ENCODE measurements around the gene PCDHGA1. TPM values are rescaled to one million over a fixed set of nuclear protein-coding genes. Genes with fewer than 3 reads are reported as not detected.

PCDHGA1 gene
- total and polyA plus RNA-seq, 10 donors = 0.04 to 0.52 (median 0.25) TPM; not detected in 1

DNA sequence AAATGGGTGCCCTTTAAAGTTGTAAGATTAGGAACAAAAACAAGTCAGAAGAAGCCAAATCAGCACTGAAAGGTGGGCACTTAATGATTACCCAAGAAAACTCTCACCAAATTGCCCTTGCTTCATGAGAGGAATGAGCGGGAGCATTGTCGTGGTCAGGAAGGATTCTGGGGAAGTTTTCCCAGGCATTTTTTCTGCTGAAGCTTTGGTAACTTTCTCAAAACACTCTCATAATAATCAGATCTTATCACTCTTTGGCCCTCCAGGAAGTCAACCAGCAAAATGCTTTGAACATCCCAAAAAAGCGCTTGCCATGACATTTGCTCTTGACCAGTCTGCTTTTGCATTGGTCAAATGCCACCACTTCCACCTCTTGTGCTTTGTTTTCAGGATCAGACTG is 135.0 kb downstream of the PCDHGA1 start:
- whole genome bisulfite sequencing, 5 donors = 89 to 96% (median 94%) methylated on average over 3 of the region's 3 CpGs
- Histone ChIP-seq H3K27me3 (replicated peaks in 1 of 7) (no peaks in the 10 kb centered on the region), H3K4me3 (no peak overlapping the region), H3K9me3 (peaks cover 0 to 21% (median 9%) of the 10 kb centered on the region in 8 donors), H3K27ac (no peak overlapping the region), H3K4me1 (no peaks in the 10 kb centered on the region), H3K36me3 (no peaks in the 10 kb centered on the region)
- TF ChIP-seq, protein P1, sequence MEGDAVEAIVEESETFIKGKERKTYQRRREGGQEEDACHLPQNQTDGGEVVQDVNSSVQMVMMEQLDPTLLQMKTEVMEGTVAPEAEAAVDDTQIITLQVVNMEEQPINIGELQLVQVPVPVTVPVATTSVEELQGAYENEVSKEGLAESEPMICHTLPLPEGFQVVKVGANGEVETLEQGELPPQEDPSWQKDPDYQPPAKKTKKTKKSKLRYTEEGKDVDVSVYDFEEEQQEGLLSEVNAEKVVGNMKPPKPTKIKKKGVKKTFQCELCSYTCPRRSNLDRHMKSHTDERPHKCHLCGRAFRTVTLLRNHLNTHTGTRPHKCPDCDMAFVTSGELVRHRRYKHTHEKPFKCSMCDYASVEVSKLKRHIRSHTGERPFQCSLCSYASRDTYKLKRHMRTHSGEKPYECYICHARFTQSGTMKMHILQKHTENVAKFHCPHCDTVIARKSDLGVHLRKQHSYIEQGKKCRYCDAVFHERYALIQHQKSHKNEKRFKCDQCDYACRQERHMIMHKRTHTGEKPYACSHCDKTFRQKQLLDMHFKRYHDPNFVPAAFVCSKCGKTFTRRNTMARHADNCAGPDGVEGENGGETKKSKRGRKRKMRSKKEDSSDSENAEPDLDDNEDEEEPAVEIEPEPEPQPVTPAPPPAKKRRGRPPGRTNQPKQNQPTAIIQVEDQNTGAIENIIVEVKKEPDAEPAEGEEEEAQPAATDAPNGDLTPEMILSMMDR (IDR thresholded peaks at IDR 0.05 in 8 of 11, conservative IDR thresholded peaks at IDR 0.05 in 3 of 11) = no peak
- TF ChIP-seq POLR2A (IDR thresholded peaks at IDR 0.05) (no peak), POLR2AphosphoS5 (IDR thresholded peaks at IDR 0.05) (no peak)
- no peak for DNase-seq
- intact Hi-C loops (cut with DNase I; ENCODE audit: low total_unique reads) = no loop called here

DNA sequence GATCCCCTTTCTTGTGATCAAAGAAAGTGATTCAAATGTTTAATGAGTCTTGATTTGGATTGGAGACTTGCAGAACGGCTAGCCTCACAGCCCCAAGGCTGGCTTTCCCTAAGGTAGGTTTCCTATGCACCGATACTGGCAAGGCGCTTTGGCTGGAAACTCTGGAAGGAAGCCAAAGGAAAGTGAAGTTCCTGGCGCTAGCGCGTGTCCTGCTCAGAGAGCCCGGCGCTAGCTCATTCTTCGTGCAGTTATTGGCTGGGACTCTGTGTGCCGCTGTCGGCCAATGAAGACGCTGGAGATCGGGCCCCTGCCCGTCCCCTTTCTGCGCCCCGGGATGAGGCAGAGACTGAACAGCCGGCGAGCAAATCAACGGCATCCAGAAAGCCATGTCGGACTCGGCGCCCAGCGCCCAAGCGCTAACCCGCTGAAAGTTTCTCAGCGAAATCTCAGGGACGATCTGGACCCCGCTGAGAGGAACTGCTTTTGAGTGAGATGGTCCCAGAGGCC is 145.4 kb downstream of the PCDHGA1 start, which contains the start of gene PCDHGC3:
PCDHGC3 (plus strand) TSS at position 342 of the 507 bp plus-strand sequence; CDS start at position 493, 151 bp downstream.
- H3K27ac ChIP-seq = peak within 1 kb of the TSS; percentile 22 to 85 (median 76)
- no peaks in the 10 kb centered on the region for H3K9me3 ChIP-seq
- H3K4me3 ChIP-seq = peak within 1 kb of the TSS; percentile 31 to 69 (median 52)
- peaks cover 0 to 55% (median 35%) of the 10 kb centered on the region in 6 donors for H3K4me1 ChIP-seq
- 0 to 3% (median 1%) methylated on average over 15 to 28 of the region's 28 CpGs for WGBS, 5 donors
- peak; percentile 88 for DNase-seq
- H3K36me3 ChIP-seq = no peaks in the 10 kb centered on the region
- intact Hi-C loops (cut with DNase I; ENCODE audit: low total_unique reads) = no loop called here
- peak in 1 of 3 donors; percentile 26 for TF ChIP-seq POLR2A (IDR thresholded peaks at IDR 0.05)
- TF ChIP-seq, protein P1 (IDR thresholded peaks at IDR 0.05 in 8 of 11, conservative IDR thresholded peaks at IDR 0.05 in 3 of 11) = peak in 7 of 11 experiments; percentile 34 to 53 (median 40)
- TF ChIP-seq POLR2AphosphoS5 (IDR thresholded peaks at IDR 0.05) = peak; percentile 48 to 81 (median 76)
- peaks cover 0 to 48% (median 14%) of the 10 kb centered on the region in 7 donors for H3K27me3 ChIP-seq (replicated peaks in 1 of 7)

DNA sequence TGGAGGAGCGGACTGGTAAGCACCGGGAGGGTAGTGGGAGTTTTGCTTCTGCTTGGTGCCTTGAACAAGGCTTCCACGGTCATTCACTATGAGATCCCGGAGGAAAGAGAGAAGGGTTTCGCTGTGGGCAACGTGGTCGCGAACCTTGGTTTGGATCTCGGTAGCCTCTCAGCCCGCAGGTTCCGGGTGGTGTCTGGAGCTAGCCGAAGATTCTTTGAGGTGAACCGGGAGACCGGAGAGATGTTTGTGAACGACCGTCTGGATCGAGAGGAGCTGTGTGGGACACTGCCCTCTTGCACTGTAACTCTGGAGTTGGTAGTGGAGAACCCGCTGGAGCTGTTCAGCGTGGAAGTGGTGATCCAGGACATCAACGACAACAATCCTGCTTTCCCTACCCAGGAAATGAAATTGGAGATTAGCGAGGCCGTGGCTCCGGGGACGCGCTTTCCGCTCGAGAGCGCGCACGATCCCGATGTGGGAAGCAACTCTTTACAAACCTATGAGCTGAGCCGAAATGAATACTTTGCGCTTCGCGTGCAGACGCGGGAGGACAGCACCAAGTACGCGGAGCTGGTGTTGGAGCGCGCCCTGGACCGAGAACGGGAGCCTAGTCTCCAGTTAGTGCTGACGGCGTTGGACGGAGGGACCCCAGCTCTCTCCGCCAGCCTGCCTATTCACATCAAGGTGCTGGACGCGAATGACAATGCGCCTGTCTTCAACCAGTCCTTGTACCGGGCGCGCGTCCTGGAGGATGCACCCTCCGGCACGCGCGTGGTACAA is 146.0 kb downstream of the PCDHGA1 start:
- Histone ChIP-seq H3K27ac (peak overlapping the region; percentile 22 to 85 (median 76)), H3K36me3 (no peaks in the 10 kb centered on the region), H3K27me3 (replicated peaks in 1 of 7) (peaks cover 0 to 48% (median 14%) of the 10 kb centered on the region in 7 donors), H3K9me3 (no peaks in the 10 kb centered on the region), H3K4me3 (peak overlapping the region; percentile 31 to 69 (median 52)), H3K4me1 (peaks cover 0 to 55% (median 35%) of the 10 kb centered on the region in 6 donors)
- no peak for DNase-seq
- WGBS, 5 donors = 0 to 2% (median 1%) methylated on average over 18 to 58 of the region's 58 CpGs
- intact Hi-C loops (cut with DNase I; ENCODE audit: low total_unique reads) = no loop called here
- TF ChIP-seq POLR2AphosphoS5 (IDR thresholded peaks at IDR 0.05) (peak; percentile 48 to 58 (median 54)), POLR2A (IDR thresholded peaks at IDR 0.05) (no peak)
- TF ChIP-seq, protein P1 (IDR thresholded peaks at IDR 0.05 in 8 of 11, conservative IDR thresholded peaks at IDR 0.05 in 3 of 11) = no peak

Measured in spleen (tissue), 11 donors.